ENCODE data around the gene ADIPOR2.
"Not testable (repeated sequence)": the region's sequence is repeated elsewhere in the genome, so short reads cannot be mapped to it uniquely, and the experiment has no call there.

ADIPOR2 gene

GRCh38 chr12:1705774-1706631, 15.1 kb downstream of the ADIPOR2 start:
- no peak for DNase-seq

- DNase-seq = no peak
Observed at GRCh38 chr12:1706632-1706980, 15.7 kb downstream of the ADIPOR2 start.

GRCh38 chr12:1707051-1707450, 16.2 kb downstream of the ADIPOR2 start:
- no peak for DNase-seq

GRCh38 chr12:1709968-1710367, 19.1 kb downstream of the ADIPOR2 start:
- not testable (repeated sequence) for DNase-seq

- DNase-seq = not testable (repeated sequence)
Observed at GRCh38 chr12:1710870-1711269, 20.0 kb downstream of the ADIPOR2 start.

GRCh38 chr12:1711536-1712211, 20.8 kb downstream of the ADIPOR2 start:
- DNase-seq = not testable (repeated sequence)

- not testable (repeated sequence) for DNase-seq
Observed at GRCh38 chr12:1712305-1712704, 21.4 kb downstream of the ADIPOR2 start.

GRCh38 chr12:1712852-1713251, 22.0 kb downstream of the ADIPOR2 start:
- DNase-seq = not testable (repeated sequence)

GRCh38 chr12:1713783-1714348, 23.0 kb downstream of the ADIPOR2 start:
- DNase-seq = not testable (repeated sequence)

GRCh38 chr12:1715459-1715858, 24.6 kb downstream of the ADIPOR2 start:
- DNase-seq = not testable (repeated sequence)

GRCh38 chr12:1716215-1716862, 25.5 kb downstream of the ADIPOR2 start:
- no peak for DNase-seq

- DNase-seq = no peak
Observed at GRCh38 chr12:1716911-1717310, 26.0 kb downstream of the ADIPOR2 start.

GRCh38 chr12:1719139-1719538, 28.3 kb downstream of the ADIPOR2 start:
- DNase-seq = no peak

- DNase-seq = no peak
Observed at GRCh38 chr12:1720494-1720893, 29.6 kb downstream of the ADIPOR2 start.

GRCh38 chr12:1723721-1724120, 32.9 kb downstream of the ADIPOR2 start:
- DNase-seq = no peak

GRCh38 chr12:1724250-1724649, 33.4 kb downstream of the ADIPOR2 start:
- no peak for DNase-seq

- no peak for DNase-seq
Observed at GRCh38 chr12:1726753-1727152, 35.9 kb downstream of the ADIPOR2 start.

- no peak for DNase-seq
Observed at GRCh38 chr12:1728824-1729223, 38.0 kb downstream of the ADIPOR2 start.

- DNase-seq = no peak
Observed at GRCh38 chr12:1731019-1731687, 40.3 kb downstream of the ADIPOR2 start.

- not testable (repeated sequence) for DNase-seq
Observed at GRCh38 chr12:1731688-1732078, 40.8 kb downstream of the ADIPOR2 start.

- DNase-seq = no peak
Observed at GRCh38 chr12:1732914-1733313, 42.0 kb downstream of the ADIPOR2 start.

GRCh38 chr12:1733712-1734111, 42.8 kb downstream of the ADIPOR2 start:
- DNase-seq = not testable (repeated sequence)
